K562 (cell line): ENCODE results near the gene HYAL3. TPM values are rescaled to one million over a fixed set of nuclear protein-coding genes. Genes with fewer than 3 reads are reported as not detected.

ENCODE experiments used
- CC2D1A ChIP-seq: fragments of 450-650 bp; IDR thresholded peaks from 2 replicates; pipeline ENCODE4 v1.6.1; 2017; ENCODE audit warnings: mild to moderate bottlenecking
- CTBP1 ChIP-seq: fragments of 450-650 bp; IDR thresholded peaks from 2 replicates; pipeline ENCODE4 v1.6.1; 2016; ENCODE audit warnings: borderline replicate concordance
- CXXC5 ChIP-seq: fragments of 250-450 bp; sonication (Bioruptor Pico); IDR thresholded peaks from 2 replicates; pipeline ENCODE4 v1.8.0; 2022; ENCODE audit warnings: inconsistent platforms, mild to moderate bottlenecking, moderate library complexity
- E2F6 ChIP-seq, 2 experiments: IDR thresholded peaks; 2 replicates each; pipeline ENCODE4 v1.6.1; 2011; ENCODE audit warnings: borderline replicate concordance in 1 of 2, control low read depth in 1 of 2, low read depth in 1 of 2, low read length in 1 of 2, mild to moderate bottlenecking in 1 of 2, mixed read lengths in 1 of 2, moderate library complexity in 1 of 2; ENCODE audit not compliant: insufficient read depth in 1 of 2, insufficient read length in 1 of 2, poor library complexity in 1 of 2, severe bottlenecking in 1 of 2; ENCODE audit errors: extremely low read depth in 1 of 2
- ERF ChIP-seq: fragments of 450-650 bp; formaldehyde crosslinking; IDR thresholded peaks from 2 replicates; pipeline ENCODE4 v1.4.0; 2020; ENCODE audit warnings: mild to moderate bottlenecking, mixed read lengths
- ESRRA ChIP-seq: fragments of 450-650 bp; IDR thresholded peaks from 2 replicates; pipeline ENCODE4 v1.6.1; 2014; ENCODE audit warnings: low read depth, mild to moderate bottlenecking, moderate library complexity, borderline replicate concordance
- KDM5B ChIP-seq: fragments of 200-600 bp; sonication (generic); IDR thresholded peaks from 2 replicates; pipeline ENCODE4 v1.6.1; 2012; ENCODE audit warnings: low read depth, mild to moderate bottlenecking, moderate library complexity, low read length, control low read depth, inconsistent platforms; ENCODE audit not compliant: insufficient replicate concordance
- LARP7 ChIP-seq: fragments of 450-650 bp; IDR thresholded peaks from 2 replicates; pipeline ENCODE4 v1.6.1; 2016
- NR1H2 ChIP-seq: sonication (generic); formaldehyde crosslinking; IDR thresholded peaks from 2 replicates; pipeline ENCODE4 v1.4.0; 2020; ENCODE audit warnings: mild to moderate bottlenecking, missing genetic modification reagents
- POLR2G ChIP-seq: fragments of 200-400 bp; formaldehyde crosslinking; IDR thresholded peaks from 2 replicates; pipeline ENCODE4 v1.6.1; 2017; ENCODE audit warnings: low read depth, mild to moderate bottlenecking, antibody characterized with exemption, low read length, moderate library complexity
- RFX7 ChIP-seq: fragments of 250-450 bp; sonication (Bioruptor Pico); IDR thresholded peaks from 2 replicates; pipeline ENCODE4 v1.5.1; 2021; ENCODE audit warnings: mild to moderate bottlenecking
- SP2 ChIP-seq: IDR thresholded peaks from 2 replicates; pipeline ENCODE4 v1.6.1; 2011; ENCODE audit warnings: mild to moderate bottlenecking, low read depth, low read length, moderate library complexity; ENCODE audit not compliant: poor library complexity, severe bottlenecking; ENCODE audit errors: extremely low read depth
- TAL1 ChIP-seq: fragments of 450-650 bp; IDR thresholded peaks from 2 replicates; pipeline ENCODE4 v1.6.1; 2016; ENCODE audit warnings: mild to moderate bottlenecking
- ZBTB49 ChIP-seq: sonication (generic); formaldehyde crosslinking; IDR thresholded peaks from 2 replicates; pipeline ENCODE4 v1.8.0; 2022; ENCODE audit warnings: missing genetic modification reagents, mild to moderate bottlenecking, borderline replicate concordance
- ZFP30 ChIP-seq: fragments of 250-450 bp; sonication (Bioruptor Pico); IDR thresholded peaks from 2 replicates; pipeline ENCODE4 v1.8.0; 2022; ENCODE audit warnings: moderate library complexity, mild to moderate bottlenecking, inconsistent platforms, borderline replicate concordance
- polyA plus RNA-seq, 8 experiments: library from polyadenylated mRNA; depleted of rRNA in 4 of 8; stranded (reverse) in 5 of 8; unstranded in 3 of 8; fragments of >200 nt; fragmentation: Nextera tagmentation in 2 of 8; fragmentation: Illumina TruSeq in 1 of 8; extraction: Ambion mirVana in 2 of 8; extraction: Trizol in 1 of 8; gene quantifications; 2 replicates each; pipeline versions ENCODE4 v1.2.1 to v1.2.3, GENCODE V29; 2011 to 2014; ENCODE audit warnings: inconsistent platforms in 1 of 8, missing spikeins in 1 of 8
- total RNA-seq, 7 experiments: library from RNA; depleted of rRNA in 6 of 7; stranded (reverse); fragments of >200 nt in 6 of 7; fragmentation: Illumina TruSeq in 2 of 7; extraction: Trizol in 2 of 7; gene quantifications; 2 replicates each; pipeline versions ENCODE4 v1.2.1 to v1.2.3, GENCODE V29; 2011 to 2021; ENCODE audit warnings: low replicate concordance in 1 of 7
- TF ChIP-seq, protein P1 (sequence below): fragments of 450-650 bp; formaldehyde crosslinking; IDR thresholded peaks from 2 replicates; pipeline ENCODE4 v1.4.0; 2020; ENCODE audit warnings: mild to moderate bottlenecking, moderate library complexity
- TF ChIP-seq, protein P2 (sequence below): sonication (generic); formaldehyde crosslinking; IDR thresholded peaks from 2 replicates; pipeline ENCODE4 v1.8.0; 2022; ENCODE audit warnings: mild to moderate bottlenecking, missing genetic modification reagents
- TF ChIP-seq, protein P3 (sequence below): fragments of 250-450 bp; sonication (Bioruptor Pico); IDR thresholded peaks from 2 replicates; pipeline ENCODE4 v1.4.0; 2020; ENCODE audit warnings: mild to moderate bottlenecking, moderate library complexity, borderline replicate concordance

The HYAL3 gene
- total and polyA plus RNA-seq, 9 of the 15 experiments (the other 6 are each of a cell fraction or from before 2014, with no cell fraction given) = 0.38 to 9.1 (median 6.8) TPM

- TF ChIP-seq, protein P1, sequence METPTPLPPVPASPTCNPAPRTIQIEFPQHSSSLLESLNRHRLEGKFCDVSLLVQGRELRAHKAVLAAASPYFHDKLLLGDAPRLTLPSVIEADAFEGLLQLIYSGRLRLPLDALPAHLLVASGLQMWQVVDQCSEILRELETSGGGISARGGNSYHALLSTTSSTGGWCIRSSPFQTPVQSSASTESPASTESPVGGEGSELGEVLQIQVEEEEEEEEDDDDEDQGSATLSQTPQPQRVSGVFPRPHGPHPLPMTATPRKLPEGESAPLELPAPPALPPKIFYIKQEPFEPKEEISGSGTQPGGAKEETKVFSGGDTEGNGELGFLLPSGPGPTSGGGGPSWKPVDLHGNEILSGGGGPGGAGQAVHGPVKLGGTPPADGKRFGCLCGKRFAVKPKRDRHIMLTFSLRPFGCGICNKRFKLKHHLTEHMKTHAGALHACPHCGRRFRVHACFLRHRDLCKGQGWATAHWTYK = peak; percentile 62
- TF ChIP-seq E2F6 (IDR thresholded peaks at IDR 0.05; ENCODE audit: borderline replicate concordance in 1 of 2, extremely low read depth in 1 of 2, insufficient read depth in 1 of 2, insufficient read length in 1 of 2, low read depth in 1 of 2, low read length in 1 of 2, poor library complexity in 1 of 2, severe bottlenecking in 1 of 2) (peak in 1 of 2 experiments; percentile 26), TAL1 (no peak), CTBP1 (peak; percentile 64), CC2D1A (0 out of 2 replicates have a peak, but pooled peaks have one; percentile 13), CXXC5 (CRISPR knock-in tag) (peak; percentile 88; the same call in 1 of the 2 replicates), KDM5B (peak; percentile 83), ZBTB49 (CRISPR knock-in tag) (0 out of 2 replicates have a peak, but pooled peaks have one; percentile 26), NR1H2 (CRISPR knock-in tag) (no peak), ZFP30 (no peak), ERF (no peak), ESRRA (peak; percentile 36; the same call in 1 of the 2 replicates), POLR2G (peak; percentile 88), RFX7 (CRISPR knock-in tag) (no peak), LARP7 (peak; percentile 24; the same call in 1 of the 2 replicates), SP2 (peak; percentile 19)
- TF ChIP-seq, protein P2, sequence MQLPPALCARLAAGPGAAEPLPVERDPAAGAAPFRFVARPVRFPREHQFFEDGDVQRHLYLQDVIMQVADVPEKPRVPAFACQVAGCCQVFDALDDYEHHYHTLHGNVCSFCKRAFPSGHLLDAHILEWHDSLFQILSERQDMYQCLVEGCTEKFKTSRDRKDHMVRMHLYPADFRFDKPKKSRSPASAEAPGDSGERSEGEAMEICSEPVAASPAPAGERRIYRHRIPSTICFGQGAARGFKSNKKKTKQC = peak; percentile 70; the same call in 1 of the 2 replicates
- TF ChIP-seq, protein P3, sequence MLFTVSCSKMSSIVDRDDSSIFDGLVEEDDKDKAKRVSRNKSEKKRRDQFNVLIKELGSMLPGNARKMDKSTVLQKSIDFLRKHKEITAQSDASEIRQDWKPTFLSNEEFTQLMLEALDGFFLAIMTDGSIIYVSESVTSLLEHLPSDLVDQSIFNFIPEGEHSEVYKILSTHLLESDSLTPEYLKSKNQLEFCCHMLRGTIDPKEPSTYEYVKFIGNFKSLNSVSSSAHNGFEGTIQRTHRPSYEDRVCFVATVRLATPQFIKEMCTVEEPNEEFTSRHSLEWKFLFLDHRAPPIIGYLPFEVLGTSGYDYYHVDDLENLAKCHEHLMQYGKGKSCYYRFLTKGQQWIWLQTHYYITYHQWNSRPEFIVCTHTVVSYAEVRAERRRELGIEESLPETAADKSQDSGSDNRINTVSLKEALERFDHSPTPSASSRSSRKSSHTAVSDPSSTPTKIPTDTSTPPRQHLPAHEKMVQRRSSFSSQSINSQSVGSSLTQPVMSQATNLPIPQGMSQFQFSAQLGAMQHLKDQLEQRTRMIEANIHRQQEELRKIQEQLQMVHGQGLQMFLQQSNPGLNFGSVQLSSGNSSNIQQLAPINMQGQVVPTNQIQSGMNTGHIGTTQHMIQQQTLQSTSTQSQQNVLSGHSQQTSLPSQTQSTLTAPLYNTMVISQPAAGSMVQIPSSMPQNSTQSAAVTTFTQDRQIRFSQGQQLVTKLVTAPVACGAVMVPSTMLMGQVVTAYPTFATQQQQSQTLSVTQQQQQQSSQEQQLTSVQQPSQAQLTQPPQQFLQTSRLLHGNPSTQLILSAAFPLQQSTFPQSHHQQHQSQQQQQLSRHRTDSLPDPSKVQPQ (CRISPR knock-in tag) = no peak
Observed at GRCh38 chr3:50298836-50299637, at the start of gene HYAL3, which contains the start of gene NAA80 (continued).
